ACC112 (cell line): ENCODE results near the gene MSI2.

ENCODE experiments used
- H2AFZ ChIP-seq: fragments of 200-600 bp; sonication (generic); one replicate; pipeline ENCODE4 v1.6.0; 2017; ENCODE audit warnings: antibody characterized with exemption, low read length; ENCODE audit not compliant: unreplicated experiment
- H3K27ac ChIP-seq: fragments of 200-600 bp; sonication (generic); 2 replicates; pipeline ENCODE4 v1.5.1; 2014; ENCODE audit warnings: low read depth, mild to moderate bottlenecking, antibody characterized with exemption, low read length, moderate library complexity
- H3K27me3 ChIP-seq: fragments of 200-600 bp; sonication (generic); 2 replicates; pipeline ENCODE4 v1.6.1; 2014; ENCODE audit warnings: mild to moderate bottlenecking, antibody characterized with exemption, low read length, moderate library complexity, mixed read lengths; ENCODE audit not compliant: insufficient read depth
- H3K36me3 ChIP-seq: fragments of 200-600 bp; sonication (generic); 2 replicates; pipeline ENCODE4 v1.6.1; 2016; ENCODE audit warnings: mild to moderate bottlenecking, antibody characterized with exemption, low read length, moderate library complexity, mixed read lengths; ENCODE audit not compliant: insufficient read depth
- H3K4me1 ChIP-seq: fragments of 200-600 bp; sonication (generic); one replicate; pipeline ENCODE4 v1.6.1; 2016; ENCODE audit warnings: low read length, mixed read lengths; ENCODE audit not compliant: insufficient read depth, unreplicated experiment, control insufficient read depth
- H3K4me3 ChIP-seq: fragments of 200-600 bp; sonication (generic); 2 replicates; pipeline ENCODE4 v1.5.1; 2014; ENCODE audit warnings: mild to moderate bottlenecking, low read depth, low read length
- H3K79me2 ChIP-seq: fragments of 200-600 bp; sonication (generic); one replicate; pipeline ENCODE4 v1.6.0; 2016; ENCODE audit warnings: low read length; ENCODE audit not compliant: control insufficient read depth, unreplicated experiment, insufficient read depth

The MSI2 gene

DNA sequence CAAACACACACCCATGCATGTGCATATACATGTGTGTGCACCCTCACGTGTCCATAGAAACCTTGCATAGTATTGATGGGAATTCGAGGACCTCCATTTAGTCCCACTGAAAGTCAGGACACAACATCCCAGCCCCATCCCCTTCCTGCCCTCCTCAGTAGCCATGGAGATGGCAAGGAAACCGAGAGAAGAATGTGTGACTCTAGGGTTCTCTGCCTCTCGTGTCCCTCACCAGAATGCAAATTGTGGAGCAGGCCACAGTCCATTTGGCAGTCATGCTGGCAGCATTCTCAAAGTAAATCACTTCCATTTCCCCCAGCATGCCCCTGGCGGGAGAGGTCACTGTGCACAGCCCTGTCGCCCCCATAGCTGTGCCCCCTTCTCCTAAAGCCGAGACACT lies 141.1 kb downstream of the MSI2 start:
- Histone ChIP-seq H3K27ac (no peak overlapping the region), H3K27me3 (no peaks in the 10 kb centered on the region), H3K4me3 (no peak overlapping the region), H3K79me2 (no peaks in the 10 kb centered on the region), H3K4me1 (no peaks in the 10 kb centered on the region), H3K36me3 (no peaks in the 10 kb centered on the region; the same call in 1 of the 2 replicates), H2AFZ (no peak overlapping the region)

DNA sequence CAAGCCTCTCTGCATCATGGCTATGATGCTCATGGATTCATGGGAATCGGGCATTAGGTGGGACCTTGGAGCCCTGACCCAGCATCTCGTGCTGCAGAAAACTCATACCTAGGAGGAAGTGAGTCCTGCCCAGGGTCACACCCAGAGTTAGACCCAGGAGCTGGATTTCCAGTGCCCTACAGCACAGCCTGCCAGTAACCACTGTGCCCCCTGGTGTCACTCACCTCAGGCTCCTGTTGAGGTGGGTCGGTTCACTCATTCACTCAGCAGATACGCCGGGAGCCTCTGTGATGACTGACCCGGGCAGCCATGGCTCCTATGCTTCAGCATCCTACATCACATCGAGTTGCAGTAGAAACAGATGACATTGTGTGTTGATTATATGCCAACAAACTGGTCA lies 143.4 kb downstream of the MSI2 start:
- Histone ChIP-seq H3K27ac (no peak overlapping the region), H3K4me1 (no peaks in the 10 kb centered on the region), H2AFZ (no peak overlapping the region), H3K4me3 (no peak overlapping the region), H3K27me3 (no peaks in the 10 kb centered on the region), H3K36me3 (no peaks in the 10 kb centered on the region), H3K79me2 (no peaks in the 10 kb centered on the region)

DNA sequence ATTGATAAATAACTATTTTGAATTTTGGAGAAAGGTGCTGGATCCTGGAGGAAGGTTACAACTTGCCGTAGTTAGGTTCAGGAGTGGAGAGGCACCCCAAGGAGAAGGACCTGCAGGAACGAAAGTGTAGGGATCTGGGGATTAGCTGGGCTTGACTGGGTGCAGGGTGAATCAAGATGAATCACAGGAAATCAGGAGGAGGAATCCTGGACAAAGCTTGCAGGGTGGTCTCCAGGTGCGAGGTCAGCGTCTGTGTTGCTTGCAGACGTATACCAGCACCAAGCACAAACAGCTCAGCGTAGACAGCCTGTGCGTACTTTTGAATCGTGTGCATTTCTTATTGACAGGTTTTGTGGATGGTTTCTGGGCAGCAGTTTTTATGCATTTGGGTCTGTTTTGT lies 144.3 kb downstream of the MSI2 start:
- Histone ChIP-seq H3K27me3 (no peaks in the 10 kb centered on the region), H3K36me3 (no peaks in the 10 kb centered on the region), H3K27ac (no peak overlapping the region), H2AFZ (no peak overlapping the region), H3K79me2 (no peaks in the 10 kb centered on the region), H3K4me1 (no peaks in the 10 kb centered on the region), H3K4me3 (no peak overlapping the region)

DNA sequence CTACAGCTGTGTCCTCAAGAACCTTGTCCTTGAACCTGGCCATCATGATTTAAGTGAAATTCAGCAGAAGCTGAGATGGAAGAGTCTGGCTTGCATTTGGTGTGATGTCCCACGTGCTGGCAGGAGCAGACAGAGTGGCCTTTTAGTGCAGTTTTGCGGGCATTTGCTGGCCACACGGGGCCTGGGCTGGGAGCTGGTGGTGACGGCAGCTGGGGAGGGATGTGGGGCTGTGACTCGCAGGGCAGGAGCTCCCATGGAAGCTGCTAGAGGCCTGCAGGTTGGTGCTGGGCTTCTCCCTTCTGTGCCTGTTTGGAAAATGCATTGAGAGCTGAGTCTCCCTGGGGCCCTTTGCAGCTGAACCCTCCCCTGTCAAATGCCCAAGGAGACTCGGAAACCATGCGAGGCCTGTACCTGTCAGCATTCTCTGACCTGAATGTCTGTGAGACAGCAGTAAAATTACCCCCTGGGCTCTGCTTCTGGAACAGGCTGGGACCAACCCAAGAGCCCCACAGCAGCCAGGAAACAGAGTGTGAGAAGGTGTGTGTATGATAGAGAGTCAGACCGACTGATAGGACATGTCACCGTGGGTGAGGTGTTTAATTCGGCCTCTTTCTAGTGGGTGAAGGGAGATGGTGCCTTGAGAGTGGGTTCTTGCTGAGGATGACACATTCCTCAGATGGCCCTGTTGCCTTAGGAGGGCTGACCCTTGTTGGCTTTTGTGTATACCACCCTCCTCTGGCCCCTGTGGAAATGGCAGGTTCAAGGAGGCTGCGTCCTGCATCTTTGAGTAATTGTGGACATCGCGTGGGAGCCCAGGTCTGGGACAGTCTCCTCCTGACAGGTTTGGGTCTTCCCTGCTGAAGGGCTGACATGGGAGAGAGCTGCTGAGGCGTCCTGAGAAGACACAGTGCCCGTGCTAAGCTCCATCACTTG lies 145.5 kb downstream of the MSI2 start:
- H3K27ac ChIP-seq = no peak overlapping the region
- no peak overlapping the region for H3K4me3 ChIP-seq
- H3K27me3 ChIP-seq = no peaks in the 10 kb centered on the region
- H3K79me2 ChIP-seq = no peaks in the 10 kb centered on the region
- no peak overlapping the region for H2AFZ ChIP-seq
- no peaks in the 10 kb centered on the region for H3K36me3 ChIP-seq
- no peaks in the 10 kb centered on the region for H3K4me1 ChIP-seq

DNA sequence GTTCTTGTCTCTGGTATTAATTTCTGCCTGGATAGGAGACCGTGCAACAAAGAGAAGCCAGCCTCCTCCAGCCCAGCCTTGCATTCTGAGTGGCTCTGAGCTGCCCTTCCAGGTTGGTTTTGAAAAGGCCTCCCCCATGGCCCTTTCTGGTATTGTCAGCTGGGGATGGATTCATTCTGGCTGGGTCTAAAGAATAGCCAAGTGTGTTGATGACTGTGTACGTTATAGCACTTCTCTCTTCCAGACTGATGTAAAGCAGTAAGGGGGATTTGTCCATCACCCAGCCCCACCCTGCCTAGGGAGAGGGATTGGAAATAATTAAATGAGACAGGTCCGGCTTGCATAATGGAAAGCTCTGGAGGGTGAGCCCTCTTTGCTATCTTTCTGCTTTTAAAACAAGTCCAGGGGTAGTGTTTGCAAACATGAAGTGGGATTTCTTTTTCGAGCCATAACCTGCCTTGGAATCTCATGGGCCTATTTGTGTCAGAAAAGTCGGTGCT lies 146.4 kb downstream of the MSI2 start:
- Histone ChIP-seq H3K36me3 (no peaks in the 10 kb centered on the region), H3K79me2 (no peaks in the 10 kb centered on the region), H3K27me3 (no peaks in the 10 kb centered on the region), H3K4me3 (no peak overlapping the region), H3K4me1 (no peaks in the 10 kb centered on the region), H2AFZ (no peak overlapping the region), H3K27ac (no peak overlapping the region)

DNA sequence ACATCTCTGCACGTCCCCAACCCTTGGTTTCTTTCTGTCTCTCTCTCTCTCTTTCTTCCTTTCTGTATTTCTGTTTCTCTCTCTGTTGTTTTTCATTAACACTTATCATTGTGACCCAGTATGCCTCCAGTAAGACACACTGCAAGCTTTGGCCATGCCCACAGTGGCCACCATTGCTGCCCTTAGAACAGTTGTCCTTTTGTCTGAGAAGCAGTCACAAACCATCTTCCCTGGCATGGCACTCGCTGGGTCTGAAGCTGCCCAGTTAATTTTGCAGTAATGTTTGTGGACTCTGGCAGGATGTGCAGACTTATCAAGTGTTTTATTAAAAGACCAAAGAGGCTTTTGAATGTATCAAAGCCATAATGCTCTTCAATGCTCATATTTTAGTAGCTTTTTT lies 146.9 kb downstream of the MSI2 start:
- H3K4me1 ChIP-seq = no peaks in the 10 kb centered on the region
- H3K27ac ChIP-seq = no peak overlapping the region
- H3K4me3 ChIP-seq = no peak overlapping the region
- no peaks in the 10 kb centered on the region for H3K36me3 ChIP-seq
- H2AFZ ChIP-seq = no peak overlapping the region
- no peaks in the 10 kb centered on the region for H3K79me2 ChIP-seq
- no peaks in the 10 kb centered on the region for H3K27me3 ChIP-seq

DNA sequence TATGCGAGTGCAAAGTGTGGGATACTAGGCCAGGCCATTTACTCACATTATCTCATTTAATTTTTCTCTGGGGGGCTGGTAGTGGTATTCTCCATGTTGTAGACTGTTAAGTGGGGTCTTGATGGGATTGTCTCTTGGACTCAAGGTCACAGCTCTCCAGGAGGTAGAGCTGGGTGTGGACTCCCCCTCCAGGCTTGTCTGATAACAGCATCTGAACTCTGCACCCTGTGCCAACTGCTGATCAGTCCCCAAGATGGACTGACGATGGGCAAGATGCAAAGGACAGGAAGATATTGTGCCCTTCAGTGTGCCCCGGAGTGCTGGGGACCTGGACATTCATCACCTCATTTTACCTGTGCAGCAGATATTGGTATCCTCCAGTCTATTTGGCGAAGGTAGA lies 147.8 kb downstream of the MSI2 start:
- H3K27ac ChIP-seq = no peak overlapping the region
- H3K4me1 ChIP-seq = no peaks in the 10 kb centered on the region

DNA sequence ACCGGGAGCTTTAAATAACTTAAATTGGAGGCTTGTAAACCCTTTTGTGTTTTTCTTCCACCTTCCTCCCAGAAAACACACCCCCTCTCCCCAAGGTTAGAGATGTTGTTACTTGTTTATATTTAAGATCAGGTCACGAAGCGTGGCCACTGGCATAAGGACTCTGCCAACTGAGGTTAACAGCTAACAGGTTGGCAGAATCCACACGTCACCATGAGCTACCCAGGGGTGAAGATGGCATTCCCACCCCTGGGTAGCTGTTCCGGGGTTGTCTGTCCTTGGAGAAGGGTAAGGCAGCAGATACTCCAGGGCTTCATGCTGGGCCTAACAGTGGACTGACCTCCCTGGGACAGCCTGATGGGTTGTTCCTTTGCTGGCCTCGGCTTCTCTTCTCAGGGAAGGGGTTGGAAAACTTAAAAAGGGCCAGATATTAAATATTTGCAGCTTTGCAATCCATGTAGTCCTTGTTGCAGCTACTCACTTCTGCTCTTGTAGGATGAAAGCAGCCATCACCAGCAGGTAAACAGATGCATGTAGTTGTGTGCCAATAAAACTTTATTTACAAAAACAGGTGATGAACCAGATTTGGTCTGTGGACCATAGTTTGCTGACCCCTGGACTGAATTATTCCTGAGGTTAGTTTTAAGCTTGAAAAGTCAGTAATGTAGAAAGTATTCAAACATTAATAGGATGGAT lies 148.6 kb downstream of the MSI2 start:
- H3K79me2 ChIP-seq = no peaks in the 10 kb centered on the region
- H3K4me3 ChIP-seq = no peak overlapping the region
- no peak overlapping the region for H2AFZ ChIP-seq
- H3K27me3 ChIP-seq = no peaks in the 10 kb centered on the region
- no peaks in the 10 kb centered on the region for H3K4me1 ChIP-seq
- H3K36me3 ChIP-seq = no peaks in the 10 kb centered on the region
- H3K27ac ChIP-seq = no peak overlapping the region

More for the DNA sequence above, 147.8 kb downstream of the MSI2 start:
- H3K79me2 ChIP-seq = no peaks in the 10 kb centered on the region
- no peaks in the 10 kb centered on the region for H3K27me3 ChIP-seq
- no peak overlapping the region for H3K4me3 ChIP-seq
- no peaks in the 10 kb centered on the region for H3K36me3 ChIP-seq
- no peak overlapping the region for H2AFZ ChIP-seq

DNA sequence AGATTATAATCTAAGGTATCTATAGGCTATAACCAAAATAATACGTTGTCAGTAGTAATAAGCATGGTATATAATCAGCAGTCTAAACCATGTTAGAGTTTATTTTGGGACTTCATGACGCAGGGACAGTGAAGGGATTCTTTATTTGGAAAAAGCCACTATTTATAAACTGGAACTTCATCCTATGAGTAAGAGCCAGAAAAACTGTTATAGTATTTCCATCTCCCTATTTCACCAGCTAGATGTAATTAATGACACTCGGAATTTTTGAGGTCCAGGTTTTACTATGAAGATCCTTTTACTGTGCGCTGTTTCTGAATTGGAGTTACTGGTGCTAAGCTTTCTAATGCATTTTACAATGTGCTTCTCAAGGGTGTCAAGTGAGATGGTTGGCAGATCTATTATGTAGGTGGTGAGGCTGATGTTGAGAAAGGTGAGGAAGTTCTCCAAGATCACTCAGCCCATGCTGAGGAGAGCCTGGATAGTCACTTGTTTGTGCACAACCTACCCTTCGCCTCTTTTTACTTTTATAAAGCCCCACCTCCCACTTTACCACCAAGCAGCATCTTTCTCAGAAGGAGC lies 149.3 kb downstream of the MSI2 start:
- H3K4me1 ChIP-seq = no peaks in the 10 kb centered on the region
- H3K27me3 ChIP-seq = no peaks in the 10 kb centered on the region
- no peak overlapping the region for H3K27ac ChIP-seq
- no peaks in the 10 kb centered on the region for H3K79me2 ChIP-seq
- H3K36me3 ChIP-seq = no peaks in the 10 kb centered on the region
- no peak overlapping the region for H3K4me3 ChIP-seq
- H2AFZ ChIP-seq = no peak overlapping the region

DNA sequence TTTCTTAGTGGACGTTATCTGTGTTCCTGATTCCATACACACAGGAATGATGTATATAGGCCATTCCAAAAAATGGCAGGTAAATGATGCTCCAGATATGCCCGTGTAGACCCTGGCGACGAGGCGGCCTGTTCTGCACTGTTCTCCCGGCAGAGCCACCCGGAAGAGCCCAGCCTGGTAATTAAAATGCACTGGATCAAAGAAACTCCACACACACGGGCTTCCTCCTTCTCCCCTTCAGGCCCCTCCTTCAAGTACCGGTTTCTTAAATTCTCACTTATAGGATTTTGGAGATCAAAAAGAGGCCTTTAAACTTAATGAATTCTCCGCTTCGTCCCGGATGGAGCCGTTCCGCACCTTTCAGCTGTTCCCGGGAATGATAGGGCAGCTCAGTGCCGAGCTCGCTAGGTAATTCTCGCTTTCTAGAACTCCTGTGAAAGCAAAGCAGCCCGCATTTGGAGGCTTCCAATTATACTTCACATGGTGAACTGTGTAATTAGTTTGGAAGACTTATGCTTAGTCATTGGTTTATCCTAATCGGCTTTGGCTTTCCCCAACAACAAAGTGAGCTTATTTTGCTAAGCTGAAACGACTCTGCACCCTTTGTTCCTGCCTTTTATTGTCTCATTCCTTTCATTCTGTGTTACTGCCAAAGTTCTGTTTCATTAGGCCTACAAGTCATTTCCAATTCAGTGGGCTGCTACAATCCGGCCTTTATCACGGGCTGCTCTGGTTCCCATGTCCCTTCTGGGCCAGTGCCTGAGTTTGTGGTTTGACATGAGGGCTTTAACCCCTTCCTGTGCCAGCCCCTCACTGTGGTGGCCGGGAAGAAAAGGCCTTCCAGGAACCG lies 150.0 kb downstream of the MSI2 start:
- Histone ChIP-seq H3K4me1 (no peaks in the 10 kb centered on the region), H2AFZ (no peak overlapping the region), H3K27me3 (no peaks in the 10 kb centered on the region), H3K79me2 (no peaks in the 10 kb centered on the region), H3K36me3 (no peaks in the 10 kb centered on the region), H3K4me3 (no peak overlapping the region), H3K27ac (no peak overlapping the region)
